ENCODE measurements around the gene OBP2B. TPM values are rescaled to one million over a fixed set of nuclear protein-coding genes. Genes with fewer than 3 reads are reported as not detected.

The OBP2B gene
- total and polyA plus RNA-seq, 7 donors = not detected

GRCh38 chr9:133246562-133246961, 37.5 kb upstream of the OBP2B start:
- H3K27me3 ChIP-seq = peaks cover 0 to 26% (median 0%) of the 10 kb centered on the region in 3 donors
- no peak for TF ChIP-seq POLR2AphosphoS5 (IDR thresholded peaks at IDR 0.05)
- TF ChIP-seq CTCF (IDR thresholded peaks at IDR 0.05) = no peak
- no peak for TF ChIP-seq EP300 (IDR thresholded peaks at IDR 0.05)
- TF ChIP-seq POLR2A (IDR thresholded peaks at IDR 0.05) = no peak
- WGBS, 2 donors = 91 to 92% methylated on average over 16 of the region's 16 CpGs

GRCh38 chr9:133242991-133243390, 33.9 kb upstream of the OBP2B start:
- H3K27me3 ChIP-seq = peaks cover 0 to 43% (median 5%) of the 10 kb centered on the region in 3 donors

More at GRCh38 chr9:133246562-133246961, 37.5 kb upstream of the OBP2B start:
- no peaks in the 10 kb centered on the region for H3K9me3 ChIP-seq
- no peaks in the 10 kb centered on the region for H3K36me3 ChIP-seq
- no peak for DNase-seq
- no peak overlapping the region for H3K27ac ChIP-seq
- H3K4me3 ChIP-seq = no peak overlapping the region
- intact Hi-C loops (cut with DNase I) = no loop called here
- H3K4me1 ChIP-seq = no peaks in the 10 kb centered on the region

GRCh38 chr9:133242241-133242640, 33.2 kb upstream of the OBP2B start:
- H3K4me1 ChIP-seq = peaks cover 0 to 16% (median 11%) of the 10 kb centered on the region in 4 donors
- 90 to 95% methylated on average over 14 of the region's 14 CpGs for WGBS, 2 donors
- intact Hi-C loops (cut with DNase I) = no loop called here
- no peaks in the 10 kb centered on the region for H3K36me3 ChIP-seq
- DNase-seq = peak; percentile 55
- H3K27ac ChIP-seq = no peak overlapping the region
- no peaks in the 10 kb centered on the region for H3K9me3 ChIP-seq
- TF ChIP-seq EP300 (IDR thresholded peaks at IDR 0.05) (no peak), CTCF (IDR thresholded peaks at IDR 0.05) (no peak), POLR2A (IDR thresholded peaks at IDR 0.05) (no peak), POLR2AphosphoS5 (IDR thresholded peaks at IDR 0.05) (no peak)
- H3K27me3 ChIP-seq = peaks cover 0 to 41% (median 5%) of the 10 kb centered on the region in 3 donors
- no peak overlapping the region for H3K4me3 ChIP-seq

More at GRCh38 chr9:133242991-133243390, 33.9 kb upstream of the OBP2B start:
- H3K27ac ChIP-seq = no peak overlapping the region
- H3K9me3 ChIP-seq = no peaks in the 10 kb centered on the region
- no peak for DNase-seq
- peaks cover 0 to 16% (median 11%) of the 10 kb centered on the region in 4 donors for H3K4me1 ChIP-seq
- intact Hi-C loops (cut with DNase I) = no loop called here
- H3K36me3 ChIP-seq = no peaks in the 10 kb centered on the region
- H3K4me3 ChIP-seq = no peak overlapping the region
- no peak for TF ChIP-seq EP300 (IDR thresholded peaks at IDR 0.05)
- no peak for TF ChIP-seq POLR2A (IDR thresholded peaks at IDR 0.05)
- no peak for TF ChIP-seq CTCF (IDR thresholded peaks at IDR 0.05)
- no peak for TF ChIP-seq POLR2AphosphoS5 (IDR thresholded peaks at IDR 0.05)
- WGBS, 2 donors = 59 to 81% methylated on average over 8 of the region's 8 CpGs

GRCh38 chr9:133239533-133240090, 30.6 kb upstream of the OBP2B start:
- intact Hi-C loops (cut with DNase I) = no loop called here
- H3K36me3 ChIP-seq = no peaks in the 10 kb centered on the region
- 53 to 89% methylated on average over 18 of the region's 18 CpGs for WGBS, 2 donors
- TF ChIP-seq POLR2AphosphoS5 (IDR thresholded peaks at IDR 0.05) (no peak), CTCF (IDR thresholded peaks at IDR 0.05) (no peak), EP300 (IDR thresholded peaks at IDR 0.05) (no peak)
- H3K27ac ChIP-seq = peak overlapping the region in 1 of 4 donors; percentile 54
- no peak overlapping the region for H3K4me3 ChIP-seq
- H3K27me3 ChIP-seq = peaks cover 0 to 31% (median 5%) of the 10 kb centered on the region in 3 donors
- H3K9me3 ChIP-seq = no peaks in the 10 kb centered on the region
- DNase-seq = no peak
- H3K4me1 ChIP-seq = peaks cover 0 to 16% (median 11%) of the 10 kb centered on the region in 4 donors

Data from sigmoid colon (tissue), 7 donors.